HG03354 (cell line): ENCODE results near the gene TDRD9.

Experiments used
- ATAC-seq: cut with Tn5 transposase; IDR thresholded peaks from one replicate; pipeline ENCODE4 v1.9.1; 2021; ENCODE audit warnings: mild to moderate bottlenecking; ENCODE audit not compliant: unreplicated experiment, poor library complexity, severe bottlenecking

The TDRD9 gene

GRCh38 chr14:104011824-104012517 is 83.7 kb downstream of the TDRD9 start:
- ATAC-seq: no peak

GRCh38 chr14:104014764-104015163 is 86.5 kb downstream of the TDRD9 start:
- no peak for ATAC-seq

GRCh38 chr14:104016873-104017650 is 88.8 kb downstream of the TDRD9 start:
- no peak for ATAC-seq

- ATAC-seq: no peak
Observed at GRCh38 chr14:104019029-104019428, 90.8 kb downstream of the TDRD9 start.

GRCh38 chr14:104019806-104020205 is 91.5 kb downstream of the TDRD9 start:
- no peak for ATAC-seq

GRCh38 chr14:104020471-104020870 is 92.2 kb downstream of the TDRD9 start:
- no peak for ATAC-seq

GRCh38 chr14:104023325-104024055 is 95.2 kb downstream of the TDRD9 start:
- ATAC-seq: no peak

GRCh38 chr14:104025534-104025933 is 97.3 kb downstream of the TDRD9 start:
- ATAC-seq: no peak

- ATAC-seq: no peak
Observed at GRCh38 chr14:104026024-104026423, 97.8 kb downstream of the TDRD9 start.

- ATAC-seq: no peak
Observed at GRCh38 chr14:104030958-104031357, 102.7 kb downstream of the TDRD9 start.

- ATAC-seq: no peak
Observed at GRCh38 chr14:104031384-104031783, 103.1 kb downstream of the TDRD9 start.

GRCh38 chr14:104034976-104035699 is 106.9 kb downstream of the TDRD9 start:
- no peak for ATAC-seq

GRCh38 chr14:104036212-104036611 is 108.0 kb downstream of the TDRD9 start:
- no peak for ATAC-seq

GRCh38 chr14:104037074-104037473 is 108.8 kb downstream of the TDRD9 start:
- no peak for ATAC-seq

- no peak for ATAC-seq
Observed at GRCh38 chr14:104037903-104038302, 109.6 kb downstream of the TDRD9 start.

- no peak for ATAC-seq
Observed at GRCh38 chr14:104039214-104039613, 111.0 kb downstream of the TDRD9 start.

GRCh38 chr14:104040539-104040938 is 112.3 kb downstream of the TDRD9 start:
- ATAC-seq: no peak

- ATAC-seq: no peak
Observed at GRCh38 chr14:104041430-104042104, 113.3 kb downstream of the TDRD9 start.

GRCh38 chr14:104044016-104044415 is 115.8 kb downstream of the TDRD9 start:
- no peak for ATAC-seq
